HG02885 (cell line): ENCODE results near the gene CTSK.

Experiments used
- ATAC-seq: cut with Tn5 transposase; IDR thresholded peaks from one replicate; pipeline ENCODE4 v1.9.1; 2021; ENCODE audit warnings: mild to moderate bottlenecking; ENCODE audit not compliant: unreplicated experiment, poor library complexity

CTSK gene

DNA sequence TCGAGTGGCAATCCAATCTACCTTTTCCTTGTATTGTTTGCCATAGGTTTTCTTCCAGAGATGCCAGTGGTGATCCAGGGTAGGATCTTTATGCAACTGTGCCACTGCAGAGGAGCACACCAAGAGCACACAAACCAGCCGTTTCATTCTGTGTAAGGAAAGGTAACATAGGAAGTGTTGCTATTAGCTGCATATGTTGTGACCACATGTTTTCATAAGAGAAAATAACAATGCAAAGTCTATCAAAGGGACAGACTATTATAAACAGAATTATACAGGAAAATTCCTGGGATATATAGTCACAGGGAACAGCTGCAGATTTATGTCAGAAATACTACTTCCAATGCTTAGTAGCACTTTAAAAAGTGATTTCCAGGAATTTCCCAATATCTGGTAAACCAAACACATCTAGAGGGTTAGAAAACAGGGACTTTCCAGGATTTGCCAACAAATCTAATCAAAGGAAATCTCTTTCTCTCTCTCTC is 43.4 kb downstream of the CTSK start:
- no peak for ATAC-seq

DNA sequence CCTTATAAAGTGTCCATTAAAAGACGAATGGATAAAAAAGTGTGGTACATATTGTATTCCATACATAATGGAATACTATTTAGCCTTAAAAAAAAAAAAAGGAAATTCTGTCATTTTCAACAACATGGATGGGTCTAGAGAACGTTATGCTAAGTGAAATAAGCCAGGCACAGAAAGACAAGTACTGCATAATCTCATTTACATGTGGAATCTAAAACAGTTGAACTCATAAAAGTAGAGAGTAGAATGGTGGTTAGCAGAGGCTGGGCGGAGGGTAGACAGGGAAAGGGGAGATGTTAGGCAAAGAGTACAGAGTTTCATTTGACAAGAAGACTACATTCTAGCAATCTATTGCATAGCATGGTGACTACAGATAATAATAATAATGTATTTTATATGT is 45.0 kb downstream of the CTSK start:
- ATAC-seq: no peak

- ATAC-seq: no peak
Measured at GRCh38 chr1:150762552-150762951, 45.5 kb downstream of the CTSK start.

- ATAC-seq: no peak
Measured at GRCh38 chr1:150761801-150762200, 46.3 kb downstream of the CTSK start.

GRCh38 chr1:150760013-150760412 is 48.0 kb downstream of the CTSK start:
- no peak for ATAC-seq

- no peak for ATAC-seq
Measured at GRCh38 chr1:150753416-150753815, 54.6 kb downstream of the CTSK start.

GRCh38 chr1:150751443-150751842 is 56.6 kb downstream of the CTSK start:
- ATAC-seq: no peak

- ATAC-seq: no peak
Measured at GRCh38 chr1:150749720-150750311, 58.2 kb downstream of the CTSK start.

DNA sequence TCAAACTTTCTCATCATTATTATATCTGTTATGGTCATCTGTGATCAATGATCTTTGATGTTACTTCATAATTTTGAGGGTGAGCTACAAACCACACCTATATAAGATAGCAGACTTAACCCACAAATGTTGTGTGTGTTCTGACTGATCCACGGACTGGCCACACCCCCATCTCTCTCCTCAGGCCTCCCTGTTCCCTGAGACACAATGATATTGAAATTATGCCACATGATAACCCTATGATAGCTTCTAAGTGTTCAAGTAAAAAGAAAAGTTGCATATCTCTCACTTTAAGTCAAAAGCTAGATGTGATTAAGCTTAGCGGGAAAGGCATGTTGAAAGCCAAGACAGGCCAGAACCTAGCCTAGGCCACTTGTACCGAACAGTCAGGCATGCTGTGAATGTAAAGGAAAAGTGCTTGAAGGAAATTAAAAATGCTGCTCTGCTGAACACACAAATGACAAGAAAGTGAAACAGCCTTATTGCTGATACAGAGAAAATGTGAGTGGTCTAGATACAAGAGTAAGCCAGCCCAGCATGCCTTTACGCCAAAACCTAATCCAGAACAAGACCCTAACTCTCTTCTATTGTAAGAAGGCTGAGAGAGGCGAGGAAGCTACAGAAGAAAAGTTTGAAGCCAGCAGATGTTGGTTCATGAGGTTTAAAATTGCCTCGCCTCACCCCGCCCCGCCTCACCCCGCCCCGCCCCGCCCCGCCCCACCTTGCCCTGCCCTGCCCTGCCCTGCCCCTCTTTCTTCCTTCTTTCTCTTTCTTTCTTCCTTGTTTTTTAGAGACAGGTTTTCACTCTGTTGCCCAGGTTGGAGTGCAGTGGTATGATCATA is 59.0 kb downstream of the CTSK start:
- ATAC-seq: no peak
